Measurements from ENCODE around the gene PADI3. TPM values are rescaled to one million over a fixed set of nuclear protein-coding genes. Genes with fewer than 3 reads are reported as not detected.

The PADI3 gene
- total and polyA plus RNA-seq, 2 of the 8 experiments (the other 6 are each of a cell fraction or from before 2014, with no cell fraction given): 0.37 to 0.94 TPM

DNA sequence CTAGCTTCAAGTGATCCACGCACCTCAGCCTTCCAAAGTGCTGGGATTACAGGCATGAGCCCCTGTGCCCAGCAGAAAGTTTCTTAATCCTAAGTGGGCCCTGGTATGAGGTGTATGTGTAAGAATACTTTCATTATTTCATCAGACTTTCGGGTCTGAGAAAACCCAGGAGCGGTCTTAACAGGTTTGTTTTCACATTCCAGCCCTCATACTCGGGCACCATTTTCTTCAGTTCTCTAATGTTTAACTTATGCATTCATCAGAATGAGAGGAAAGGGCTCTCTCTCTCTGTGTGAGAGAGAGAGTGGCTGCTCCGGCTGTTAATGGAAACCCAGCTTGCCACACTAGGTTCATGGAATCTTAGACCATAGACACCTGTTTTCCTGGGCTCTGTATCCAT lies 48.1 kb upstream of the PADI3 start:
- Histone ChIP-seq H3K4ac (replicated peaks; ENCODE audit: insufficient read length, low read depth, low read length) (no peak overlapping the region), H3K9me3 (ENCODE audit: insufficient read depth in 2 of 2, low read depth in 1 of 2, low read length in 1 of 2) (no peaks in the 10 kb centered on the region), H3K23ac (ENCODE audit: insufficient read length) (no peak overlapping the region), H3K79me2 (ENCODE audit: control insufficient read depth in 1 of 2, insufficient read depth in 2 of 2, low read length in 2 of 2) (no peaks in the 10 kb centered on the region), H3K9ac (replicated peaks in 1 of 4; ENCODE audit: extremely low read depth in 1 of 4, low read depth in 3 of 4, low read length in 3 of 4) (no peak overlapping the region), H2BK5ac (ENCODE audit: low read depth, low read length) (no peak overlapping the region), H4K5ac (ENCODE audit: insufficient read length, low read depth, low read length) (no peak overlapping the region), H3K27me3 (replicated peaks in 1 of 4; ENCODE audit: control insufficient read depth in 3 of 4, extremely low read depth in 1 of 4, insufficient read depth in 3 of 4, low read length in 3 of 4) (no peaks in the 10 kb centered on the region), H3K4me3 (ENCODE audit: extremely low read depth in 1 of 4, insufficient read depth in 2 of 4, low read depth in 3 of 4, low read length in 4 of 4) (no peak overlapping the region), H4K91ac (replicated peaks; ENCODE audit: insufficient read length, low read length) (no peak overlapping the region), H3K79me1 (ENCODE audit: low read depth, low read length) (no peaks in the 10 kb centered on the region), H2BK120ac (replicated peaks; ENCODE audit: low read depth, low read length) (no peak overlapping the region), H3K23me2 (ENCODE audit: low read depth, low read length) (peaks cover 2% of the 10 kb centered on the region; the same call in 1 of the 2 replicates), H2BK12ac (ENCODE audit: low read depth, low read length) (no peak overlapping the region), H3K36me3 (ENCODE audit: control insufficient read depth in 2 of 4, insufficient read depth in 4 of 4, low read length in 3 of 4) (no peaks in the 10 kb centered on the region), H3K14ac (ENCODE audit: insufficient read length) (no peak overlapping the region), H3K4me1 (replicated peaks in 1 of 4; ENCODE audit: control insufficient read depth in 3 of 4, insufficient read depth in 4 of 4, low read length in 3 of 4) (no peaks in the 10 kb centered on the region; a peak in 1 of 7 replicates), H3K18ac (ENCODE audit: extremely low read depth, low read length) (no peak overlapping the region), H3K4me2 (ENCODE audit: insufficient read depth in 1 of 2, low read depth in 2 of 2, low read length in 2 of 2) (no peak overlapping the region), H4K20me1 (replicated peaks in 1 of 2; ENCODE audit: control insufficient read depth in 1 of 2, insufficient read depth in 2 of 2, low read length in 2 of 2) (no peaks in the 10 kb centered on the region), H2AK5ac (ENCODE audit: low read depth, low read length) (no peak overlapping the region), H3K56ac (replicated peaks; ENCODE audit: insufficient read length, low read depth, low read length) (no peak overlapping the region), H2AFZ (ENCODE audit: low read length) (no peak overlapping the region), H4K8ac (ENCODE audit: extremely low read depth, insufficient read depth, low read length) (no peak overlapping the region), H2BK20ac (ENCODE audit: low read length) (no peak overlapping the region; the same call in 1 of the 2 replicates), H3K27ac (ENCODE audit: low read depth, low read length) (no peak overlapping the region), H2BK15ac (ENCODE audit: low read length) (no peak overlapping the region)
- CTCF ChIA-PET (ENCODE audit: partially characterized antibody): interaction anchor here (0.6 to 1.9 kb wide), 7 partner anchors 12 to 207 kb away, joined by 3 to 11 read pairs (median 3); no protein-coding TSS in a partner anchor
- POLR2A ChIA-PET (ENCODE audit: partially characterized antibody): interaction anchor here (0.6 to 1.1 kb wide), 2 partner anchors 9 to 63 kb away, joined by 3 read pairs; no protein-coding TSS in a partner anchor
- WGBS, 2 experiments (ENCODE audit: extremely low coverage in 1 of 2, insufficient coverage in 1 of 2, insufficient read length in 1 of 2, insufficient replicate concordance in 2 of 2, low coverage in 1 of 2, low lambda C conversion rate in 2 of 2, missing lambda C conversion rate in 1 of 2): 89% methylated on average over 5 of the region's 5 CpGs; no CpG with 5 or more reads in 1 of the 2 experiments
- DNase-seq (ENCODE audit: low read depth in 1 of 2, low spot score in 2 of 2) (no peak), FAIRE-seq (no peak)
- TF ChIP-seq ZNF274 (IDR thresholded peaks at IDR 0.05; ENCODE audit: borderline replicate concordance, extremely low read depth, low read length): no peak
- no peak for TF ChIP-seq CBX5 (IDR thresholded peaks at IDR 0.05; ENCODE audit: low read depth, low read length)
- TF ChIP-seq BACH1 (IDR thresholded peaks at IDR 0.05; ENCODE audit: low read length): no peak
- TF ChIP-seq SAP30 (IDR thresholded peaks at IDR 0.05; ENCODE audit: insufficient read depth, insufficient replicate concordance, low read length): no peak
- TF ChIP-seq PHF8 (conservative IDR thresholded peaks at IDR 0.05; ENCODE audit: low read depth, low read length): no peak
- no peak for TF ChIP-seq RXRA (IDR thresholded peaks at IDR 0.05; ENCODE audit: insufficient read depth, low read depth, low read length)
- TF ChIP-seq JUN (IDR thresholded peaks at IDR 0.05; ENCODE audit: low read depth, low read length): no peak
- TF ChIP-seq GTF2F1 (IDR thresholded peaks at IDR 0.05; ENCODE audit: borderline replicate concordance, low read depth, low read length): no peak

Measured in H1 (cell line).